Thyroid gland (tissue), 4 donors: Measurements from ENCODE around the gene ING1.

Source experiments
- POLR2A ChIP-seq, 2 donors: fragments of 450-650 bp; IDR thresholded peaks; one replicate each; pipeline ENCODE4 v1.6.1; 2017; ENCODE audit warnings: antibody characterized with exemption in 2 of 2, mild to moderate bottlenecking in 2 of 2, moderate library complexity in 1 of 2
- TF ChIP-seq, protein P1 (sequence below), 6 experiments: fragments of 200-600 bp in 3 of 6; fragments of 450-650 bp in 3 of 6; sonication (generic) in 3 of 6; IDR thresholded peaks; one replicate each; pipeline ENCODE4 v1.5.1; 2016 to 2019; ENCODE audit warnings: antibody characterized with exemption in 6 of 6, mild to moderate bottlenecking in 2 of 6, inconsistent platforms in 1 of 6, moderate library complexity in 1 of 6

DNA sequence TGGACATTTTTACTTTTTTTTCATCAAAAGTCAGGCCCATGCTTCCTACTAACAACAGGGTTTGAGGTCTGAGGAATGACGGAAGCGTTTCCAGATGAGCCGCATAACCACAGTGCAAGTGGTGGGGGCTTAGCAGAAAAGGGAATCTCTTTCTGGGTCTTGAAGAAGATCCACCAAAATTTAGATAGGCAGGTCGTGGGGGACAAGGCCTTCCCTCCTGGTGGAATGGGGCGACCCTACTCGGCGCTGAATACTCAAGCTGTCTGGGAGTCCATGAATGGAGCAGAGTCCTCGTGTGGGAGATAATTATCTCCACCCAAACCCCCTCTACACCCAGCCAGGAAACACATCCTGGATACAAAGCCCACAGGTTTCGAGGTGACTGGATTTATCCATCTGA is 44.5 kb upstream of the ING1 start:
- TF ChIP-seq, protein P1, sequence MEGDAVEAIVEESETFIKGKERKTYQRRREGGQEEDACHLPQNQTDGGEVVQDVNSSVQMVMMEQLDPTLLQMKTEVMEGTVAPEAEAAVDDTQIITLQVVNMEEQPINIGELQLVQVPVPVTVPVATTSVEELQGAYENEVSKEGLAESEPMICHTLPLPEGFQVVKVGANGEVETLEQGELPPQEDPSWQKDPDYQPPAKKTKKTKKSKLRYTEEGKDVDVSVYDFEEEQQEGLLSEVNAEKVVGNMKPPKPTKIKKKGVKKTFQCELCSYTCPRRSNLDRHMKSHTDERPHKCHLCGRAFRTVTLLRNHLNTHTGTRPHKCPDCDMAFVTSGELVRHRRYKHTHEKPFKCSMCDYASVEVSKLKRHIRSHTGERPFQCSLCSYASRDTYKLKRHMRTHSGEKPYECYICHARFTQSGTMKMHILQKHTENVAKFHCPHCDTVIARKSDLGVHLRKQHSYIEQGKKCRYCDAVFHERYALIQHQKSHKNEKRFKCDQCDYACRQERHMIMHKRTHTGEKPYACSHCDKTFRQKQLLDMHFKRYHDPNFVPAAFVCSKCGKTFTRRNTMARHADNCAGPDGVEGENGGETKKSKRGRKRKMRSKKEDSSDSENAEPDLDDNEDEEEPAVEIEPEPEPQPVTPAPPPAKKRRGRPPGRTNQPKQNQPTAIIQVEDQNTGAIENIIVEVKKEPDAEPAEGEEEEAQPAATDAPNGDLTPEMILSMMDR (IDR thresholded peaks at IDR 0.05) = no peak
- no peak for TF ChIP-seq POLR2A (IDR thresholded peaks at IDR 0.05)
